Measurements from ENCODE around the gene CTXN1.
"Not testable (repeated sequence)": the region's sequence is repeated elsewhere in the genome, so short reads cannot be mapped to it uniquely, and the experiment has no call there.

Gene CTXN1

GRCh38 chr19:7947939-7948338 is 22.0 kb upstream of the CTXN1 start:
- no peak for DNase-seq (ENCODE audit: low read depth, low spot score)

DNA sequence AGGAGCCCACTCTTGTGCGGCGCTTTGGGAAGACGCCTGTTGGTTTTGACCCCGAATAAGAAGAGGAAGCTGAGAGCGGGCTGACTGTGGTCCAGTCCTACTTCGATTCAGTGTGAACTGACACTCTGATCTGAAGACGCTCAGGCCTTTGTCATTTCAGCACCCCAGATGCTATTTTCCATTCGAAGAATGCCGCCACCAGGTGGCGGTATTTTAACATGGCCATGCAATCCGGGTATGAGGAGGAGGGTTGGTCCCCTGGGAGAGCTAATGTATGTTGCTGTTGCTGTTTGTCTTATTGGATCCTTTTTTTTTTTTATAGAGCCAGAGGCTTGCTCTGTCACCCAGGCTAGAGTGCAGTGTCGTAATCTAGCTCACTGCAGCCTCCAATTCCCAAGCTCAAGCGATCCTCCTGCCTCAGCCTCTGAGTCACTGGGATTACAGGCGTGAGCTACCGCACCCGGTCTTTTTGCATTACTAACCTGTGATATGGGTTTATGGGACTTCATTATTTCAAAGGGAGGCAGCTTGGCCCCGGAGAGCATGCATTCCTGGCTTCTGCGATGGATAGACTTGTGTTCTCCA is 18.3 kb upstream of the CTXN1 start:
- peak; percentile 78 for DNase-seq (ENCODE audit: low read depth, low spot score)

DNA sequence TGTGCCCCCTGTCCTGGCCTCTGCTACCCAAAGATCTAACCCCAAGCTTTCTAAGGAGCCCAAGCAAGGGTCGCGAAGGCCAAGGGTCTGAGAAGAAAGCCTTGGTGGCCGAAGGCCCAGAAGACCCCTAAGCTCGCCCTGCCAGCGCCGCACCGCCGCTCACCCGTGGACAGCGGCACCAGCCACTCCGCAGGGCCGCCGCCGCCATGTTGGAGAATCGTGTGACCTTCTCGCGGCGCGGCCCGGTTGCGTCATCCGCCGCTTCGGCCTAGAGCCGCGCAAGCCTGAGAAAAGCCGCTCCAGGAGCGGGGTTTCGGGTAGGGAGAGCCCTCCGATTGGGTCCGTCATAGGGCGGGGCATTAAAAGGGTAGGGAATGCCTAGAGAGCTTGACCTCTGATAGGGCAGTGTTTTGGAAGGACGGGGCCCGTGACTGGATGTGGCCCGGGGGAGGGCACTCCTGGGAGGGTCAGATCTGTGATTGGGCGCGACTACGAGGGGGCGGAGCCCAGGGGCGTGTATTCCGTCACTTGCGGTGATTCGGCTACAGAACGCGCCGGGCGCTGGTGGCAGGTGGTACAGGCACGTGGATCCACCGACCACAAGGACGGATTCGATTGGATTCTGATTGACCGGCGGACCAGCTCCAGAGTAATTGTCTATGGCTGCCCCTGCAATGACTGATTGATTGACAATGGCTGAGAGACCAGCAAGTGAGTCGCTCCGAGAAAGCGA is 17.7 kb upstream of the CTXN1 start, which contains the start of gene TIMM44:
TIMM44 (minus strand) TSS at position 223 of the 733 bp plus-strand sequence; CDS start at position 208, 15 bp downstream.
- DNase-seq (ENCODE audit: low read depth, low spot score), result peak; percentile 97

DNA sequence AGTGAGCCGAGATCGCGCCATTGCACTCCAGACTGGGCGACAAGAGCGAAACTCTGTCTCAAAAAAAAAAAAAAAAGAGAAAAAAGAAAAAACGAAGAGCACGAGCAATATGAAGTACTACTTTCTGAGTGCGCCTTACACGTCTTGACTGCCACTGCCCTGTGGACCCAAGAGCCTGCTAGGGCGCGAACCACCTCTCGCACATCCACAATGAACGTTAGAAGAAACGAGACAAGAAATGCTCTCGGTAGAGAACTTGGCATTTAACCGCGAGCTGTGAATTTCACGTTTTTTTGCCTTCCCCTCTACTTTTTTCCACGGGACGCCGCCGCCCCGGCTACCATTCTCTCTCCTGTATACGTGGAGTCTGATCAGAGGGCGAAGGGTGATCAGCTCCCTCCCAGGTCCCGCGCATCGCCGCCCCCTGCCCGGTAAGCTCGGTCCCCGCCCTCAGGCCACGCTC is 17.1 kb upstream of the CTXN1 start:
- DNase-seq (ENCODE audit: low read depth, low spot score), result no peak

DNA sequence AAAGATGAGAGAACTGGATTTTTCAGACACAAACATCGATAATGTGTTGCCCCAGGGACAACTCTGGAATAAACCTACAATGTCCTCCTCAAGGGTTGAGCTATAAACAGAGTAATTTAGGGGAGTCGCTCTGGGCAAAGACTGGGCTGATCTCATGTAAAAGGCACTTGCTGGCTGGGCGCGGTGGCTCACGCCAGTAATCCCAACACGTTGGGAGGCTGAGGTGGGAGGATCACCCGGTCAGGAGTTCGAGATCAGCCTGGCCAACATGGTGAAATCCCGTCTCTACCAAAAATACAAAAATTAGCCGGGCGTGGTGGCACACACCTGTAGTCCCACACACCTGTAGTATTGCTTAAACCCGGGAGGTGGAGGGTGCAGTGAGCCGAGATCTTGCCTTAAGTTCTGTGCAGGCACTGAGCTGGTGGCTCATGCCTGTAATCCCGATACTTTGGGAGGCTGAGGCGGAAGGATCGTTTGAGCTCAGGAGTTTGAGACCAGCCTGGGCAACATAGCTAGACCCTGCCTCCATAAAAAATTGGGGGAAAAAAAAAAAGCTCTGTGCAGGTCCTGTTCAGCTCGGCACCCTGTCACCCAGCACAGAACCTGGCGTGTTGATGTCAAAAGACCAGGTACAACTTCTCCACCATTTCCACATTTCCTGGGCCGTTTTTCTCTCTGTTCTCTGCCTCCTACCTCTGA is 16.1 kb upstream of the CTXN1 start:
- DNase-seq (ENCODE audit: low read depth, low spot score), result no peak

- no peak for DNase-seq (ENCODE audit: low read depth, low spot score)
These were observed 14.9 kb upstream of the CTXN1 start for GRCh38 chr19:7940841-7941240.

DNA sequence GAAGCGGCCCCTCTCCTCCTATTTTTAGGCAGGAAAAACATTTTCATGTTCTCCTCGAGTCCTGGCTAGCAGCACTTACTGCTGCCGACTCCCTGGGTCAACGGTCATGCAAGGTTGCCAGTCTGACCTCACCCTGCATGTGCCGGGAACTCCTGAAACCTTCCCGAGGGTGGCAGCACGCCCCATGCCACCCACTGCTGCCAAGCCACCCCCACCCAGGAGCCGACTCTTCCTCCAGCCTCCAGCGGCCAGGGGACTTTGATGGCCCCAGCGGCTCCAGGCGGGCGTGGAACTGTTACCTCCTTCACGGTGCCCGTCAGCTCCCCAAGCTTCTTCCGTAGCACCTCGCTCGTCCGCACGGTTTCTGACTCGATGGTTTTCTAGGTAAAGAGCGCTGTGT is 8.8 kb upstream of the CTXN1 start:
- no peak for DNase-seq (ENCODE audit: low read depth, low spot score)

GRCh38 chr19:7933828-7934725 is 8.1 kb upstream of the CTXN1 start:
- DNase-seq (ENCODE audit: low read depth, low spot score), result no peak

DNA sequence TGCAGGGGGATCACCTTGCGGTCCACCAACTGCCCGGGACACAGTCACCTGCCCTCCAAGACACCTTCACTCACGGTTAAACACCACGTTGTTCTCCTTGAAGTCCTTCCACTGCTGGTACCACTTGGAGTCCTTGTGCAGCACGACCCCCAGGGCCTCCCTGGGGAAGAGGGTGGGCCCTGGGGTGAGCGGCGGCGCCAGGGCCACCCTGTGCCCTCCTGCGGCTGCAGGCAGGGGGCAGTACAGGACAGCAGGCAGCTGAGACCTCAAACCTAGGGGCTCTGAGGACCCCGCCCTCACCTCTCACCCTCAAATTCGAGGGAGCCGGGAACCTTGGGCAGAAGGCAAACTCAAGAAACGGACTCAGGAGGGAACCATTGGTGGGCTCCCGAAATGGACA is 7.5 kb upstream of the CTXN1 start:
- no peak for DNase-seq (ENCODE audit: low read depth, low spot score)

GRCh38 chr19:7932930-7933300 is 7.0 kb upstream of the CTXN1 start:
- no peak for DNase-seq (ENCODE audit: low read depth, low spot score)

- DNase-seq (ENCODE audit: low read depth, low spot score), result no peak
These were observed 6.5 kb upstream of the CTXN1 start for GRCh38 chr19:7932276-7932929.

GRCh38 chr19:7931221-7932061 is 5.5 kb upstream of the CTXN1 start:
- DNase-seq (ENCODE audit: low read depth, low spot score), result no peak

GRCh38 chr19:7930765-7931164 is 4.8 kb upstream of the CTXN1 start:
- no peak for DNase-seq (ENCODE audit: low read depth, low spot score)

- not testable (repeated sequence) for DNase-seq (ENCODE audit: low read depth, low spot score)
These were observed 4.1 kb upstream of the CTXN1 start for GRCh38 chr19:7930030-7930429.

DNA sequence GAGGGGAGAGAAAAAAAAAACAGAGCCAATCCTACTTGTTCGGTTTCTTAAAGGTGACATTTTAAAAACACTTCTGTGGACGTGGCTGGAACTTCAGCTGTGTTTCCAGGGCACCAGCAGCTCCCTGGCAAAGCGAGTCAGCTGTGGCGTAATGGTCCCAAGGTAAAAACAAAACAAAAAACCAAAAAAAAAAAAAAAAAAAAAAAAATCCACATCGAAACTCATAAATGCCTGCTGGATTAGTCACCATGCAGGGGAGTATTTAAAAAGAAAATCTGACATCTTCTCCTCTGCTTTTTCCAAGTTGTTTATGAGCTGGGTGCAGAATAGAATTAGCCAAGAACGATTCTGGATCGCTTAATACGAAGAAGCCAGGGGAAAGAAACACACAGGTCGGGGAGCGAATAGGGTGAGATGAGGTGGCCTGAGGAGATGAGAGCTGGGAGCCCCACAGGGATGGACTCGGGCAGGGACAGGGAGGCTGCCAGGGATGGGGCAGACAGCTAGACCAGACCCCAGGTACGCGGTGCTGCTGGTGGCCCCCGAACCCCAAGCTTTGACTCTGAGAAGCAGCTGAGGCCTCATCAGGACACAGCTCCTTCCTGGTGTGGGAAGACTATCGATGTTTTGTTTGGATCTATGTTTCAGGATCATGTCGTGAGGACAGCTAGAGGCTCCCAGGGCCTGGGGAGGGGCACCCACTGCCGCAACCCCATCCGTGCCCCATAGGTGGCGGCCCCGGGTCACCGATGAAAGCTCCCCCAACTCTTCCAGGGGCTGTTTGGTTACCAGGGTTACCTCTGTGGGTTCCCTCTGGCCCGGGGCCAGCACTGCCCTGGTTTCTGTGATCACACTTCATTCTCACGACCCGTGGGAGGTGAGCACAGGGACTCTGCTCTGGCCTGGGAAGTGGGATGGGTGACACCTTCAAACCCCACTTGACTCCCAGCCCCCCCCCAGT is 3.1 kb upstream of the CTXN1 start:
- DNase-seq (ENCODE audit: low read depth, low spot score), result no peak

DNA sequence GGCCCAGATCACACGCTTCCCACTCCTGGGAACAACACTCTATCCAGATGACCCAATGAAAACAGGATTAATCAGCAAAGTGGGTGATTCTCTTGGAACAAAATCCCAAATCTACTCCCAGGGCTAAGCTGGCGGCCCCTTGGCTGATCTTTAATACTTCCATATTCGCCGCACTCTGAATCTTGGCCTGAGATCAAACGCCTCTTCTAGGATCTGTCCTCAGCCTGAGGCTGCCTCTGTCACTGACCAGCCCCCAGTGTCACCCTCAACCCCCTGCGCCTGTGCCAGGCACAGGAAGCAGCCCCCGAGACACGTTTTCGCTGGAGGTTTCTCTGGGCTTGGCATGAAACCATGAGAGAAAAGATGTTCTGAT is 2.4 kb upstream of the CTXN1 start:
- DNase-seq (ENCODE audit: low read depth, low spot score), result no peak

DNA sequence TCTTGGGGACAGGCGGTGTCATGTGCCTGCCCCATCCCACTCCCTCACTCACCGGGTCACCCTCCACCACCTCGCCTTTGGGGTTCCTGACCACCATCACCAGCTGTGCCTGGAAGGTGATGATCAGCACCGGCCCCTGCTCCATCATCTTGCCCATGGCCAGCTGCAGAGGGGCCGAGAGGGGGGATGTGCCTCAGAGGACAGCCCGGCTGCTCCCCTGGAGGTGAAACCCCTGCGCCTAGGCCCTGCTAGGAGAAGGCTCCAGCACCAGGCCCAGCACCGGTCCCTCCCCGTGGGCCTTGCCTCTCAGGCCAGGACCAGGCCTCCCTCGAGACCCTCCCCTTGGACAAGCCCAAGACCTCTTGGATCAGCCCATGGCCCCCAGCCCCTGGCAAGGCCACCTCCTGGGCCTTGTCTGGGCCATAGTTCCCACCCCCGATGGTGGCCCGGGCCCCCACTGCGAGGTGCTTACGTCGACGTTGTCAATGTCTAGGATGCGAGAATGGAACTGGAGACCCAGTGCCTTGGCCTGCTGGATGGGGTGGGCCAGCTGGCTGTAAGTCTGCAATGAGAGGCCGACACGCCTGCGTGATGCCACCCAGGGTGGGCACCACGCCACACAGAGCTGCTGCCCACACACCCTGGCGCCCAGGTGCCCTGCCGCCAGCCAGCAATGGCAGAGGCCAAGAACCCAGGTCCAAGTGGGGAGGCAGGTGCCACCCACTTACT is 1.8 kb upstream of the CTXN1 start:
- DNase-seq (ENCODE audit: low read depth, low spot score), result no peak

Measured in activated CD4-positive, CD25-positive, alpha-beta regulatory T cell treated with anti-CD3 and anti-CD28 coated beads, Interleukin-2, amount 50 U/mL, for 16 hours (primary cell).